ENCODE measurements around the gene NAT8L.

NAT8L gene

GRCh38 chr4:2045518-2045951 is 13.6 kb upstream of the NAT8L start:
- no peak for DNase-seq (ENCODE audit: low read depth)

GRCh38 chr4:2046031-2046961 is 12.8 kb upstream of the NAT8L start:
- no peak for DNase-seq (ENCODE audit: low read depth)

- no peak for DNase-seq (ENCODE audit: low read depth)
Observed at GRCh38 chr4:2047031-2047660, 12.0 kb upstream of the NAT8L start.

GRCh38 chr4:2047781-2048581 is 11.1 kb upstream of the NAT8L start:
- DNase-seq (ENCODE audit: low read depth) = no peak

- no peak for DNase-seq (ENCODE audit: low read depth)
Observed at GRCh38 chr4:2048831-2049230, 10.3 kb upstream of the NAT8L start.

- DNase-seq (ENCODE audit: low read depth) = no peak
Observed at GRCh38 chr4:2049381-2049780, 9.7 kb upstream of the NAT8L start.

GRCh38 chr4:2049811-2050210 is 9.3 kb upstream of the NAT8L start:
- DNase-seq (ENCODE audit: low read depth) = no peak

GRCh38 chr4:2051086-2051485 is 8.0 kb upstream of the NAT8L start:
- no peak for DNase-seq (ENCODE audit: low read depth)

GRCh38 chr4:2054217-2054616 is 4.9 kb upstream of the NAT8L start:
- no peak for DNase-seq (ENCODE audit: low read depth)

GRCh38 chr4:2057382-2058065 is 1.6 kb upstream of the NAT8L start:
- DNase-seq (ENCODE audit: low read depth) = no peak

GRCh38 chr4:2058264-2059045 is 672 bp upstream of the NAT8L start:
- DNase-seq (ENCODE audit: low read depth) = no peak

- DNase-seq (ENCODE audit: low read depth) = no peak
Observed at GRCh38 chr4:2059726-2060602, 837 bp downstream of the NAT8L start.

GRCh38 chr4:2060611-2061185 is 1.6 kb downstream of the NAT8L start:
- DNase-seq (ENCODE audit: low read depth) = no peak

GRCh38 chr4:2061186-2062131 is 2.3 kb downstream of the NAT8L start:
- no peak for DNase-seq (ENCODE audit: low read depth)

- DNase-seq (ENCODE audit: low read depth) = no peak
Observed at GRCh38 chr4:2062168-2062807, 3.2 kb downstream of the NAT8L start.

GRCh38 chr4:2062808-2063524 is 3.8 kb downstream of the NAT8L start:
- DNase-seq (ENCODE audit: low read depth) = no peak

- DNase-seq (ENCODE audit: low read depth) = no peak
Observed at GRCh38 chr4:2063557-2064275, 4.6 kb downstream of the NAT8L start.
